NCI-H1105 treated with DMSO at 0.1 percent for 48 hours (cell line): ENCODE data around the gene ACY1.

ENCODE experiments used
- DNase-seq: peaks from one replicate; lab custom pipeline; 2025; lab: John Stamatoyannopoulos, UW

Gene ACY1

DNA sequence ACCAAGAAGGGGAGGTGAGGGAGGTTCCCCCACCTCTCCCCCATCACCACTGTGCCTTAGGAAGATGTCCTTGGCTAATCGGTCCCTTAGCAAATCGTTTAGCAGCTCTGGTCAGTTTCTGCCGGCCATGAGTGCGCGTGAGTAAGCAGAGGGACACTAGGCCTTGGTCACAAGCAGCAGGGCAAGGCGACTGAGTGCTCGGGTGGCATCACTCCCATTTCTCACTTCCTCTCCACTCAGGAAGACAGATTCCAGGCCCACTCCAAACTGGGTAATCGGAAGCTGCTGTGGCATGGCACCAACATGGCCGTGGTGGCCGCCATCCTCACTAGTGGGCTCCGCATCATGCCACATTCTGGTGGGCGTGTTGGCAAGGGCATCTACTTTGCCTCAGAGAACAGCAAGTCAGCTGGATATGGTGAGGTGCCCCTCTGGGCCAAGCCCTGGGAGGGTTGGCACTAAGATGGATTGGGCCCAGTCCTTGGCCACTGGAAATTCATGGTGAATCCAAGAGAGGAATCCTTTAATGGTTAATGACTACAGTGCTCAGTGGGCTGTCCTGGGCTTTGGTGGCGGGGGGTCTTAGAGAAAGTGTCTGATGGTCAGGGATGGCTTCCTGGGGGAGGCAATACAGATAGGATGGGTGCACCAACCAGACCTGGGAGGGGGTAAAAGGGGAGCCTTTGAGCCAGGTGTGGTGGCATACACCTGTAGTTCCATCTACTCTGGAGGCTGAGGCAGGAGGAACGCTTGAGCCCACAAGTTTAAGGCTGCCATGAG lies 37.2 kb upstream of the ACY1 start:
- no peak for DNase-seq

DNA sequence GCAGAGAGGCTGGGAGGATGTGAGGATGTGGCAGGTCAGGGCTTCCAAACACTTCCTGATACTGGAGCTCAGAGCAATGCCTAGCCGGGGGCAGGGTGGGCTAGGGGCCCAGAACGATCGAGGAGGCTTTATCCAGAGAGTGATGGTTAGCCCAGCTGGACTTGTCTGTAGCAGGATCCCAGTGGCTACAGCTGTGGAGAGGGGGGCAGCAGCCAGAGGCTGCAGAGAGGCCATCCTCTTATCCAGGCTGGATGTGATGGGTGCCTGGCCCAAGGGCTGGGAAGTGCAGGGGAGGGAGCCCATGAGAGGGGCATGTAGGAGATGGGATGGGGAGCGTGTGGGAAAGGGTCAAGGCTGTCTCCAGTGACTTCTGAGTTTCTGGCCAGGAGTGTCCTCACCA lies 36.5 kb upstream of the ACY1 start:
- no peak for DNase-seq

DNA sequence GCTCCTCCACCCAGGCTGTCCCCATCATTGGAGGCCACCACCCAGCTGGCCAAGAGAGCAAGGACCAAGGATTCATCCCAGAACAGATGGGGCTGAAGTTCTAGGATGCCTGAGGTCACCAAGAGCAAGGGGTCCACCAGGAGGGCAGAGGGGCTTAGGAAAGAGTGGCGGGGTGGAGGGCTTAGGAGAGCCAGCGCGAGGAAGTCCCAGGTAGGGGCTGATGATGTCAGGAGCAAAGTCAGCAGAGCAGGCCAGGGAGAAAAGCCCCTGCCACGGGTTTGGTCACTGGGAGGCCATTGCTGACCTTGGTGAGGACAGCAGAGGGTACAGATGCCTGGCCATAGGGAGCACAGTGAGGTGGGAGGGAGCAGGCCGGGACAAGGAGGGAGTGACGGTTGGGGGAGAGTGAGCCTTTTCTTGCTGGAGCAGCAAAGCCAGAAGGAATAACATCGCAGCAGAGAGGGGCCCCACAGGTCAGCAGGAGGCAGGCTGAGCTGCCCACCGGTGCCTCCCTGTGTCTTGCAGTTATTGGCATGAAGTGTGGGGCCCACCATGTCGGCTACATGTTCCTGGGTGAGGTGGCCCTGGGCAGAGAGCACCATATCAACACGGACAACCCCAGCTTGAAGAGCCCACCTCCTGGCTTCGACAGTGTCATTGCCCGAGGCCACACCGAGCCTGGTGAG lies 36.0 kb upstream of the ACY1 start:
- no peak for DNase-seq

DNA sequence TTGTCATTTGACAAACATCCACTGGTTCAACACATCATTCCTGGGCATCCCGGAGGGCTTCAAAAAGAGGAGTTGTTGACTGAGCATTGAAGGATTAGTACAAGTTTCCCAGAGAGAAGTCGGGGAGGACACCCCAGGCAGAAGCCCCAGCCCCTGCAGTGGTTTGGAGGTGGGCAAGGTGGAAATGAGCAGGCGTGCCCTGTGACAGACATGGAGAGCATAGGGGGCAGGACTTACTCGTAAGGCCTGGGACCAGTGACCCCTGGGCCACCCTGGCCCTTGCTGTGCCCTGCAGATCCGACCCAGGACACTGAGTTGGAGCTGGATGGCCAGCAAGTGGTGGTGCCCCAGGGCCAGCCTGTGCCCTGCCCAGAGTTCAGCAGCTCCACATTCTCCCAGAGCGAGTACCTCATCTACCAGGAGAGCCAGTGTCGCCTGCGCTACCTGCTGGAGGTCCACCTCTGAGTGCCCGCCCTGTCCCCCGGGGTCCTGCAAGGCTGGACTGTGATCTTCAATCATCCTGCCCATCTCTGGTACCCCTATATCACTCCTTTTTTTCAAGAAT lies 35.2 kb upstream of the ACY1 start:
- DNase-seq, result no peak

DNA sequence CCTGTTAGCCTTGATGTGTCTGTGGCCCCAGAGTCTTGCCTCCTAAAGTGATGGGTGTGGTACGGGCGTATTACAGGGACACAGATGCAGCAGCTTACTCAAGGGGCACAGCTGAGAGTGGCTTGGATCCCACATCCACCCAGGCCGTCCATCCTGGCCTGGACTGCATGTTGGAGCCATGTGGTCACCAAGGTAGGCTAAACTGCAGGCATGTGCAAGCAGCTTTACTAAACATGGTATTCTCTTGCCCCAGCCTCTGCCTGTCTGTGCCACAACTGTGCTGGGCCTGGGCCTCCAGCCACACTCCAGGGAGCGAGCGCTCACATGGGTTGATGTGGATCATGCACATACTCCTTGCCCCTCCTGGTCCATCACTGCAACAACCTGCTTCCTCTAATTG lies 34.2 kb upstream of the ACY1 start:
- DNase-seq, result no peak

DNA sequence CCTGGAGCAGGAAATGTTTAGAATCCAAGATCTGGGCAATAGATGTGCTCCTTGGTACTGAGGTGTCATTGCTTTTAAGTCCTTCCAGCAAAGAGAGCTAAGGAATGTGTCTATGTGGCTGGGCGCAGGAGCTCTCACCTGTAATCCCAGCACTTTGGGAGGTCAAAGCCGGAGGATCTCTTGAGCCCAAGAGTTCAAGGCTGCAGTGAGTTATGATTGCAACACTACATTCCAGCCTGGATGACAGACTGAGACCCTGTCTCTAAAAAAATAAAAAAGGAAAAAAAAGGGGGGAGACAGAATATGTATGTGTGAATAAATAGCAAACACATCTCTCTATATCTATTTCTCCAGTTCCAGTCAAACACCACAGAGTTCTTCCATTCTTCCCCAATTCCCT lies 32.4 kb upstream of the ACY1 start:
- no peak for DNase-seq

DNA sequence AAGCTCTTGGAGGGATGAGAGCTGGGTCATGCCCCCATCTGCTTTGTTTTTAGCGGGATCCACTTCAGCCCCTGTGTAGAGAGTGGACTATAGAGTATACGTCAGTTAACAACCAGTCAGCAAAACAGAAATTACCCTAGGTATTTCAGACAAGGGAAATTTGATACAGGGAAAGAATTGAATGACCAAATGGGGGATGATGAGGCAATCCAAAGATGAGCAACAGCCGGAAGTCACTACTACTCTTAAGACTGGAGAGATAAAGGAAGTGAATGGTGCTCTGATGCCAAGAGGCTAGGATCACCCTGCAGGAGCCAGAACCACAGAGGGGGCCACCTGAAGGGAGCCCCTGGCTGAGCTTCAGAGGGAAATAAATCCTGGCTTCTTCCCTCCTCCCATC lies 29.9 kb upstream of the ACY1 start:
- DNase-seq, result no peak

DNA sequence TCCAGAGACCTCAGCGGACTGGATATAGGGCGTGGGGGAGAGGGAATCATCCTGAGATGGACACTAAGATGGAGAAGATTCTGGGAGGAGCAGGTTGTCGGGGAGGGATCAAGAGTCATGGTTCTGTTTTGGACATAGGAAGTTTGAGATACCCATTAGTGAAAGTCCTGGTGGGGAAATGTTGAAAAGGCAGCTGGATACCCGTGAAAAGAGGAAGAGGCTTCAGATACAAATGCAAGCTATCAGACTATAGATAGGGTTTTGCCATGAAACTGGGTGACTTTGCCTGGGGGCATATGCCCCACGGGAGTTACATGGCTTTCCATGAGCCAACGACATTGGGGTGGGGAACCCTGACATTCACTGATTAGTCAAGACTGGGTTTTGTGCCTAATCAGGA lies 29.2 kb upstream of the ACY1 start:
- no peak for DNase-seq

DNA sequence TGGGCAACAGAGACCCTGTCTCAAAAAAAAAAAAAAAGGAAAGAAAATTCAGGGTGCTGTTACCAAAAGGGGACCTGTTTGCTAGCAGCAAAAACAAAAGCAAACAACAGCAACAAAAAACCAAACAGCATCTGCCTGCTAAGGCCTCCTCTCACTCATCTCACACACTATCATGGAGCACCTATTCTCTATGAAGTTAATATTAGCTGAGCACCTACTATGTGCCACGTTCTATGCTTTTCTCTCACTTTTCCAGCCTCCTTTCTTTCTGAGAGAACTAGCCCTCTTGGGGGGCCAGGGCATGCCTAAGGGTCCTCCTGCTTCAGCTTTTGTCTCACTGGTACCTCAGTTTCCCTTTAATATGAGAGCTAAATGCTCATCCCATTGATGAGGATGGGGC lies 28.6 kb upstream of the ACY1 start:
- DNase-seq, result no peak

DNA sequence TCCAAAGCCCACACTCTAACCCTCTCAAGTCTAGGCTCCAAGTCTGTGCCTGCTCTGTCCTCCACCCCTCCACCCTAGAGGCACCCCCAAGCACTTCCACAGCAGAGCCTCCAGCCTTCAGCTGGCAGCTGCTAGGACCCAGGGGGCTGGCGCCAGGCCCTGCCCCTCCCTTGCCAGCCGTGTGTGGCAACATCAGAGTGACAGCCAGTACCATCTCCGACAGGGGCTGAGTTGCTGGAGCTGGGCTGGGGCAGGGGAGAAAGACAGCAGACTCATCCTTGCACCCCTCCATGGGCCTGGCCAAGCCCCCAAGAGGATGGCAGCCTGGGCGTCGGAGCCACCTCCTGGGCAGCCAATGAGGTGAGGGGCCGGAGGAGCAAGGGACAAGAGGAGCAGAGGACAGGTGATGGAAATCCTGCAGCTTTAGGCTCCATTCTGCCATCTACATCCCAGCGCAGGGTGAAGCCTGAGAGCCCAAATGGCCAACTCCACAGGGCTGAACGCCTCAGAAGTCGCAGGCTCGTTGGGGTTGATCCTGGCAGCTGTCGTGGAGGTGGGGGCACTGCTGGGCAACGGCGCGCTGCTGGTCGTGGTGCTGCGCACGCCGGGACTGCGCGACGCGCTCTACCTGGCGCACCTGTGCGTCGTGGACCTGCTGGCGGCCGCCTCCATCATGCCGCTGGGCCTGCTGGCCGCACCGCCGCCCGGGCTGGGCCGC lies 28.0 kb upstream of the ACY1 start, which contains the start of gene GPR62:
TSS of gene GPR62 (plus strand) at position 207 of the 718 bp plus-strand sequence. CDS start at position 479, 272 bp downstream.
- DNase-seq, result peak; percentile 30

DNA sequence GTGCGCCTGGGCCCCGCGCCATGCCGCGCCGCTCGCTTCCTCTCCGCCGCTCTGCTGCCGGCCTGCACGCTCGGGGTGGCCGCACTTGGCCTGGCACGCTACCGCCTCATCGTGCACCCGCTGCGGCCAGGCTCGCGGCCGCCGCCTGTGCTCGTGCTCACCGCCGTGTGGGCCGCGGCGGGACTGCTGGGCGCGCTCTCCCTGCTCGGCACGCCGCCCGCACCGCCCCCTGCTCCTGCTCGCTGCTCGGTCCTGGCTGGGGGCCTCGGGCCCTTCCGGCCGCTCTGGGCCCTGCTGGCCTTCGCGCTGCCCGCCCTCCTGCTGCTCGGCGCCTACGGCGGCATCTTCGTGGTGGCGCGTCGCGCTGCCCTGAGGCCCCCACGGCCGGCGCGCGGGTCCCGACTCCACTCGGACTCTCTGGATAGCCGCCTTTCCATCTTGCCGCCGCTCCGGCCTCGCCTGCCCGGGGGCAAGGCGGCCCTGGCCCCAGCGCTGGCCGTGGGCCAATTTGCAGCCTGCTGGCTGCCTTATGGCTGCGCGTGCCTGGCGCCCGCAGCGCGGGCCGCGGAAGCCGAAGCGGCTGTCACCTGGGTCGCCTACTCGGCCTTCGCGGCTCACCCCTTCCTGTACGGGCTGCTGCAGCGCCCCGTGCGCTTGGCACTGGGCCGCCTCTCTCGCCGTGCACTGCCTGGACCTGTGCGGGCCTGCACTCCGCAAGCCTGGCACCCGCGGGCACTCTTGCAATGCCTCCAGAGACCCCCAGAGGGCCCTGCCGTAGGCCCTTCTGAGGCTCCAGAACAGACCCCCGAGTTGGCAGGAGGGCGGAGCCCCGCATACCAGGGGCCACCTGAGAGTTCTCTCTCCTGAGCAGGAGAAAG lies 27.2 kb upstream of the ACY1 start:
- peak; percentile 47 for DNase-seq

DNA sequence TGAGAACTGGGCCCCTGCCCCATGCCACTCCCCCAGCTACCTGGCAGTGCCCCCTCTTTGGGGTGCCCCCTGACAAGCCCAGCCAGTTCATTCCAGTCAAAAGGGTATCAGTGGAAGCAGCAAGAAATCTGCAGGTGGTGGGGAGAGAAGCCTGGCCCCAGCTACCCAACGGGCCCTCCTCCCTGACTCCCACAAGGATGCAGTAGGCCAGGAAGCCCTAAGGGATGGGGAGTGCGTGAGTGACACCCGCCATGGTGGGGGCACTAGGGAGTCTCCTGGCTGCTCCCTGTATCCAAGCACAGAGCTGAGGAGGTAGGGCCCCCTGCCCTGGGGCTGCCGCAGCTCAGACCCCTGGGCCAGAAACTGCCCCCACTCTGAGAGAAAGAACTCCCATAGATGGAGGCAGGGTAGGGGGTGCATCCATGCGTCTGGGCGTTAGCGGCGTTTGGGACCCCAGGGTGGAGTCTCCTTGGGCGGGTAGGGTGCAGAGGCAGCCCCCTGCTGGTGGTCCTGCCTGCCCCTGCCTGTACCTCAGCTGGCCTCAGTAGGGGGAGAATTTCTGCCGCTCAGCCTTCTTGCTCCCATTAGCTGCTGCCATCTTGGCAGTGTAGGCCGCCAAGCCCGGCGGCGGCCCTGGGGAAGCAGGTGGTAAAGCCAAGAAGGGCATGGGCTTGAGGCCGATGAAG lies 25.7 kb upstream of the ACY1 start:
- no peak for DNase-seq

DNA sequence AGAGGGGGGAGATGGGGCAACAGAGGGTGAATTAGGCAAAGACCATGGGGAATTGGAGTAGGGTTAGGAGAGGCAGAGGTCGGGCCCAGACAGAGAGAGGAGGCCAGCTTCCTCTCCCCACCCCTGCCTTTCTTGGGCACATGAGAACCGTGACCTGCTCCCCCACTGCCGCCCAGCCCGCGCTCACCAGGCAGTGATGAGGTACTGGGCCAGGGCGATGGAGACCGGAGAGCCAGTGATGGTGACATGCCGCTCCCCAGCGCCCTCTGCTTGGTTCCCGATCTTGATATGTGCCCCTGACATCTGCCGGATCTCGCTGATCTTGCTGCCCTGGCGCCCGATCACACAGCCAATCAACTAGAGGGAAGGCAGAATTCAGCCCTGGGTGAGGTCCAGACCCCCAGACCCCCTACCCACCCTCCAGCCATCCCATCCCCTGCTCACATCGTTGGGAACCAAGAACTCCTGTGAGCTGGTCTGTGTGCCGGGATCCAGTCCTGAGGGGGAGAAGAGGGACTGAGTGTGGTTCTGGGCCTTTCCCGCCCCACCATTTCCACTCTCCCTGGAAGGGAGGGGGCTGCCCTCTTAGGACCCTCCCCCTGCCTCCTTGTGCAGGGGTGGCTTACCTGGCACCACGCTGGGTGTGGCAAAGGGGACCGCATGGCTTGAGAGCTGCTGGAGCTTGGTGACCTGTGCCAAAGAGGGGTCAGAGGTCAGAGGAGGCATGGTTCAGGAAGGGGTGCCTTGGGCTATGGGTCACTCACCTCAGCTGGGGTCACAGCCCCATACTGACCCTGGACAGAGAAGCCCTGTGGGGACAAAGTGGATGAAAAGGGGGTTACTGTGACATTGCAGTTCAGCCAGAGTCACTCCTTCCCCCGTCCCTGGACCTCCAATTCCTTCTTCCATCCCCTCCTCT lies 24.5 kb upstream of the ACY1 start:
- DNase-seq, result no peak

DNA sequence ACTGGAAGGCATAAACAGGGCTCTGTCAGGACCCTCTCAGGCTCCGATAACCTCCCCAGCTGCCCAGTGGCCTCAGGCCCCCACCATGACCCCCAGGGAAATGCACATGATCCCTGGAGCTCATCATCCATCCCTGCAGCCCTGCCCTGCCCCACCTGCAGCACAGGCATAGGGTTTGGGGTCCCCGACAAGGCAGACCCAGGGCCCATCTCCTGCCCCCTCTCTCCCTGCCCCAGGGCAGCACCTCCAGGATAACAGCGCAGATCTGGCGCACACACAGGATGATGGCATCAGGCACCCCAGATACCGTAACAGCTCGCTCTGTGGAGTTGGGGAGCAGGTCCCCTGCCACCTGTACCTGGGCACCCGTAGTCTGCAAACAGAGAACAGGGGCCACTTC lies 23.7 kb upstream of the ACY1 start:
- DNase-seq, result no peak

DNA sequence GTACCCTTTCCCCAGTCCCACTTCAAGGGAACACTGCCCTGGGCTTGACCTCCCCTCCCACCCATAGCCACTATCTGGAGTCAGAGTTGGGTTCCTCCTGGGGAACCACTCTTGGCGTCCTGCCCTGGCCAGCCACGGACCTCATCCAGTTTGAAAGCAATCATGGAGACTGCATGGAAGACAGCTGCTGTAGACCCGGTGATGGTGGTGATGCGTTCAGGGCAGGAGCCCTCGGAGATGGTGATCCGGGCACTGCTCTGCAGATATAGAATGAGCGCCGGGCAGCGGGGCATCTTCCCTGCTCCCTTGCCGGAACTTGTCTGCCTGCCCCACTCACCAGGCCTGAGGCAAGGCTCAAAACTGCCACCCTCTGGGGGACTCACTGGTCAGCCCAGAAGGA lies 22.9 kb upstream of the ACY1 start:
- no peak for DNase-seq

DNA sequence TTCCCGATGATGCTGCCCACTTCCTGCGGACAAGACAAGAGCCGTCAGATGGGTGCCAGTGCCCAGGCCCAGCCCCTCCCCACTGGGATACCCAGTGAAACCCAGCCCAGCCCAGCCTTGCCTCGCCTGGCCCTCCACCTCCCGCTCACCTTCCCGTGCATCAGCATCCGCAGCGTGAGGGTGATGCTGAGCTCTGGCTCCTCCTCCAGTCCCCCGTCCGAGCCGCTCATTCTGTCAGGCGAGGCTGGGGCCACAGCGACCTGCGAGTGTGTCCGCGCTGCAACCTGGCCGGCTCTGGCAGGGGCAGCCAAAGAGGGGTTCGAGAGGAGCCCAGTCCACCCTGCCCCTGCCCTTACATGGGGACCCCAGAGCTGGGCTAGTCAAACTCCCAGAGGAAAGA lies 22.3 kb upstream of the ACY1 start:
- DNase-seq, result no peak

DNA sequence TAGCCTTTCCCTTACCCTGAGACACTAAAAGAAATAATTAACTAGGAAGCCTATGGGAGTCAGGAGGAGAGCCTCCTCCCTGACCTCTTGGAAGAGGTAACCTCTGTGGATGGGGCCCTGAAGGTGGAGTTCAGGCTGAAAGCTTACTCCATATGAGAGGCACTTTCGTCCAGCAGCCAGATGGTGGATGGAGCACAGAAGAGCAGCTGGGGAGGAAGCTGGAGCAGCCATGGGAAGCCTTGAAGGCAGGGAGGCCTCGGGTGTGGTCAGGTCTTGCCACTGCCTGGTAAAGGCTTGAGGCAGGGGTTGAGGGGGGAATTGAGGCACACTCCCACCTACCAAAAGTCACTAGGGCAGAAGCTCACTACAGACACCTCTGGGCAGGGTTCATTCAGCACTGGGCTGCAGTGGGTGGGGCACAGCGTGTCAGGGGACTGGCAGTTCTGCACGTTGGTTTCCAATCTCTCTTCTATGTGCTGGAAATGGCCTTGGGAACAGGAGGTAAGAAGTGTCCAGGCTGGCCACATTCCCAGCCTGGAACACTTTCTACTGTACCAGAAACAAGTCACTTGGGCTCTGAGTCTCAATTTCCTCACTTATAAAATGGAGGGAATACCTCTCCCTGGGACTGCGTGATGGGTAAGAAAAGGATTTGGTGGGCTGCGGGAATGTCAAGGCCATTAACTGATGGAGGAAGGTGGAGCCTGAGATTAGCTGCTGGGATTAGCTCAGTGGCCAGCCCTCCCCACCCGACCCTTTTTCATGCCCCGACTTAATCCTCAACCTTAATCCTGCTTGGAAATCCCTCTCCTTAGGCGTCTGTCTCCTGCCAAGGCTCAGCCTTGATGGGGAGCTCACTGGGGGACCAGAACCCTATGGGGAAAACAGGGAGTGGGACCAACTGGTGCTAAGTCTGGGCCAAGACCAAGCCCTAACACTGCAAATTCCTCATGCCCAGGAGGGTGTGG lies 21.4 kb upstream of the ACY1 start:
- DNase-seq, result no peak

DNA sequence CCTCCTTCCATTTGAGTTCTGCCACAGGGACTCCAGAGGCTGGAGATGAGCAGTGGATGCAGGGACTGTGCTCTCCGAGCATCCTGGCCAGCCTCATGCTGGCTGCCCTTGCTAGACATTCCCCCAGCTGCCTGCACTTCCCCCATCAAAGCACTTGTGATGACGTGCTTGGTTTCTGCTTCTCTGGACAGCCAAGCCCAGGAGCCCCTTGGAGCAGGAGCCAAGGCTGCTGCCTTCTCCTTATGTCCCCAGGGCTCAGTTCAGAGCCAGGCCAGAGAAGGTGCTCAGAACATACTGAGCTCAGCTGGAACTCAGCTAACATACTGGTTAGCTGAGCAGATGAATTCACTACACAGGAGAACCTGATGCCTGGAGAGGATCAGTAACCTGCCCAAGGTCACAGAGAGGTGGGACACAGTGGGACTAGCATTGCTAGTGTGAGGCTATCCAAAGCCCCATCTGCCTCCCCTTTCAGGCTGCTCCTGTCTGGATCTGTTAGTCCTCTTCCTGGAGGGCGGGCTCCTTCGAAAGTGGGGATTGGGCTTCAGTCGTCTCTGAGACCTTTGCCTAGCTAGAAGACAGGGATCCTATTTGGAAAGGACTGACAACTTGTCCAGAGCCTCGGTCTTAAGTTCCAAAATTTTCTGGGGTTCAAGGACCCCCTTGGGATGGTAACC lies 20.3 kb upstream of the ACY1 start:
- DNase-seq, result no peak
